Panc1 (cell line): ENCODE results near the gene MYH11. TPM values are rescaled to one million over a fixed set of nuclear protein-coding genes. Genes with fewer than 3 reads are reported as not detected.

Experiments used
- ATAC-seq: fragments of 200-7000 bp; cut with Tn5 transposase; 2 replicates; pipeline ENCODE4 v1.9.1; 2020; ENCODE audit warnings: mild to moderate bottlenecking, moderate library complexity
- BruUV-seq: library from RNA; stranded (reverse); fragments of 400-500 nt; replicated peaks from 2 replicates; lab custom pipeline; 2021; lab: Mats Ljungman, UMichigan
- CTCF ChIA-PET: fragments of 300-600 bp; sonication (Branson Sonifier 250); formaldehyde crosslinking; loops from one replicate; lab custom pipeline; 2022; ENCODE audit warnings: antibody characterized with exemption; lab: Charles Lee
- POLR2A ChIA-PET: fragments of 300-600 bp; sonication (Branson Sonifier 250); formaldehyde crosslinking; loops from one replicate; lab custom pipeline; 2022; ENCODE audit warnings: antibody characterized with exemption; lab: Charles Lee
- DNase-seq: peaks from one replicate; pipeline ENCODE4 v3.0.0-alpha.2; 2010; ENCODE audit warnings: low read depth, low spot score
- H3K27ac ChIP-seq: 2 replicates; pipeline ENCODE4 v1.5.1; 2011; ENCODE audit warnings: mild to moderate bottlenecking, low read length, inconsistent platforms
- H3K27me3 ChIP-seq: fragments of 200-500 bp; sonication (Bioruptor generic); 2 replicates; pipeline ENCODE4 v1.6.0; 2014; ENCODE audit warnings: low read length, inconsistent platforms; ENCODE audit not compliant: control insufficient read depth, insufficient read depth
- H3K36me3 ChIP-seq: fragments of 200-500 bp; sonication (Bioruptor generic); 2 replicates; pipeline ENCODE4 v1.5.1; 2014; ENCODE audit warnings: inconsistent platforms, mild to moderate bottlenecking, low read length, moderate library complexity; ENCODE audit not compliant: control insufficient read depth, insufficient read depth
- H3K4me1 ChIP-seq: 2 replicates; pipeline ENCODE4 v1.5.1; 2011; ENCODE audit warnings: inconsistent platforms, mild to moderate bottlenecking, low read length, moderate library complexity; ENCODE audit not compliant: control insufficient read depth, insufficient read depth
- H3K4me3 ChIP-seq, 2 experiments: 2 replicates each; pipeline ENCODE4 v1.5.1; 2011 to 2012; ENCODE audit warnings: low read depth in 2 of 2, low read length in 2 of 2, mild to moderate bottlenecking in 2 of 2, inconsistent platforms in 1 of 2, moderate library complexity in 1 of 2
- H3K9me3 ChIP-seq: fragments of 200-500 bp; sonication (Bioruptor generic); 2 replicates; pipeline ENCODE4 v1.5.1; 2014; ENCODE audit warnings: low read depth, mild to moderate bottlenecking, inconsistent platforms, low read length, moderate library complexity; ENCODE audit not compliant: control insufficient read depth, insufficient read depth
- CTCF ChIP-seq: fragments of 450-650 bp; IDR thresholded peaks from 2 replicates; pipeline ENCODE4 v1.5.1; 2017; ENCODE audit warnings: mild to moderate bottlenecking
- POLR2AphosphoS5 ChIP-seq: IDR thresholded peaks from 2 replicates; pipeline ENCODE4 v1.6.1; 2012; ENCODE audit warnings: mild to moderate bottlenecking, low read depth, low read length, moderate library complexity
- REST ChIP-seq, 2 experiments: IDR thresholded peaks; 2 replicates each; pipeline ENCODE4 v1.6.1; 2011 to 2012; ENCODE audit warnings: low read depth in 2 of 2, control low read depth in 1 of 2, low read length in 1 of 2, mild to moderate bottlenecking in 1 of 2, moderate library complexity in 1 of 2; ENCODE audit not compliant: insufficient read depth in 1 of 2
- SIN3A ChIP-seq: IDR thresholded peaks from 2 replicates; pipeline ENCODE4 v1.6.1; 2012; ENCODE audit warnings: low read depth, mild to moderate bottlenecking, low read length, moderate library complexity, borderline replicate concordance; ENCODE audit not compliant: insufficient read depth
- TCF7L2 ChIP-seq: IDR thresholded peaks from 2 replicates; pipeline ENCODE4 v1.6.1; 2011; ENCODE audit warnings: mild to moderate bottlenecking, low read depth, low read length, inconsistent platforms
- in situ Hi-C: cut with HindIII; loops from 2 replicates; pipeline ENCODE4 v1.10.0; 2016; ENCODE audit warnings: low sequenced_read_pairs, low pct_unique_long_range_greater_than_20kb
- intact Hi-C: fragments of 100-400 bp; cut with micrococcal nuclease; formaldehyde crosslinking; loops from one replicate; pipeline ENCODE4 v1.10.0; 2022; ENCODE audit not compliant: unreplicated experiment
- total RNA-seq: library from RNA; stranded (reverse); gene quantifications from one replicate; pipeline ENCODE4 v1.2.1, GENCODE V29; 2021; ENCODE audit not compliant: unreplicated experiment

MYH11 gene
- total RNA-seq, 1 experiment from 2014 or later: 0.51 TPM

GRCh38 chr16:15741207-15741871 lies 115.5 kb downstream of the MYH11 start:
- DNase-seq (no peak), ATAC-seq (no peak)
- no peak overlapping the region for H3K4me3 ChIP-seq
- in situ Hi-C loops: no loop called here
- intact Hi-C loops: no loop called here
- H3K36me3 ChIP-seq: no peaks in the 10 kb centered on the region
- no peak for TF ChIP-seq POLR2AphosphoS5
- no peak for TF ChIP-seq TCF7L2
- no peak for TF ChIP-seq SIN3A
- TF ChIP-seq REST (IDR thresholded peaks at IDR 0.05; ENCODE audit: insufficient read depth in 1 of 2, low read depth in 2 of 2, low read length in 1 of 2): no peak
- TF ChIP-seq CTCF: no peak
- no TSS peak for BruUV-seq
- no peaks in the 10 kb centered on the region for H3K9me3 ChIP-seq
- H3K4me1 ChIP-seq: no peaks in the 10 kb centered on the region
- POLR2A ChIA-PET: no interaction called here
- CTCF ChIA-PET: interaction anchor here (1.0 kb wide), 1 partner anchor 25 kb away, joined by 3 read pairs; no protein-coding TSS in a partner anchor
- H3K27me3 ChIP-seq: no peaks in the 10 kb centered on the region
- H3K27ac ChIP-seq: no peak overlapping the region

GRCh38 chr16:15739950-15740349 lies 116.9 kb downstream of the MYH11 start:
- H3K36me3 ChIP-seq: no peaks in the 10 kb centered on the region
- ATAC-seq: no peak
- no peak for DNase-seq
- BruUV-seq: no TSS peak
- no peaks in the 10 kb centered on the region for H3K9me3 ChIP-seq
- H3K27me3 ChIP-seq: no peaks in the 10 kb centered on the region
- ChIA-PET POLR2A (no interaction called here), CTCF (no interaction called here)
- no peaks in the 10 kb centered on the region for H3K4me1 ChIP-seq
- no peak overlapping the region for H3K4me3 ChIP-seq
- H3K27ac ChIP-seq: no peak overlapping the region
- intact Hi-C loops (no loop called here), in situ Hi-C loops (no loop called here)
- TF ChIP-seq CTCF (no peak), SIN3A (no peak), TCF7L2 (no peak)
